Esophagus muscularis mucosa (tissue), 3 donors: Measurements from ENCODE around the gene LCE5A.

Experiments used
- CTCF ChIP-seq, 3 experiments: fragments of 200-600 bp in 2 of 3; fragments of 450-650 bp in 1 of 3; sonication (generic) in 2 of 3; IDR thresholded peaks; one replicate each; pipeline ENCODE4 v1.5.1; 2017 to 2019; ENCODE audit warnings: antibody characterized with exemption in 3 of 3, mild to moderate bottlenecking in 2 of 3, moderate library complexity in 1 of 3
- POLR2A ChIP-seq: fragments of 450-650 bp; IDR thresholded peaks from one replicate; pipeline ENCODE4 v1.6.1; 2017; ENCODE audit warnings: antibody characterized with exemption, moderate library complexity, mild to moderate bottlenecking, low read depth

GRCh38 chr1:152479792-152480595, 30.6 kb upstream of the LCE5A start:
- no peak for TF ChIP-seq POLR2A
- peak in 1 of 3 experiments; percentile 45 for TF ChIP-seq CTCF (IDR thresholded peaks at IDR 0.05)
